Body of pancreas (tissue), 4 donors: ENCODE data around the gene GARNL3.

Experiments
- POLR2A ChIP-seq, 3 donors: fragments of 450-650 bp; IDR thresholded peaks; one replicate each; pipeline ENCODE4 v1.6.1; 2016; ENCODE audit warnings: antibody characterized with exemption in 3 of 3, mild to moderate bottlenecking in 2 of 3
- TF ChIP-seq, protein P1 (sequence below), 7 experiments: fragments of 450-650 bp in 4 of 7; fragments of 200-600 bp in 3 of 7; sonication (generic) in 3 of 7; IDR thresholded peaks; one replicate each; pipeline ENCODE4 v1.5.1; 2016 to 2019; ENCODE audit warnings: antibody characterized with exemption in 7 of 7

DNA sequence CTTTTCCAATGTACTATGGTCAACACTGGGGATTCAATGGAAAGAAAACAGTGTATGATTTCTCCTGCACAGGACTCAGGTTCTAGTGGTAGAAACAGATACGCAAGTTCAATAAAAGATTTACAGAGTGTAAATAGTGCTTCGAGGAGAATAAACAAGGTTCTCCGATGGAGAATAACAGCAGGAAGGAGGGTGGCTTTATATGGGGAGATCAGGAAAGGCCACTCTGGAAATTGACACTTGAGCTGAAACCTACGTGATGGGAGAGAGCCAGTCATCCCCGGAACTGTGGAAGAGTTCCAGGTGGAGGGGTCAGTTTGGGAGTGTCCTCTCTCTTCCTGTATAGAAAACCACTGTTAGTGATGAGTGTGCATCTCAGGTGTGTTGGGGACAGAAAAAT is 65.9 kb downstream of the GARNL3 start:
- TF ChIP-seq, protein P1, sequence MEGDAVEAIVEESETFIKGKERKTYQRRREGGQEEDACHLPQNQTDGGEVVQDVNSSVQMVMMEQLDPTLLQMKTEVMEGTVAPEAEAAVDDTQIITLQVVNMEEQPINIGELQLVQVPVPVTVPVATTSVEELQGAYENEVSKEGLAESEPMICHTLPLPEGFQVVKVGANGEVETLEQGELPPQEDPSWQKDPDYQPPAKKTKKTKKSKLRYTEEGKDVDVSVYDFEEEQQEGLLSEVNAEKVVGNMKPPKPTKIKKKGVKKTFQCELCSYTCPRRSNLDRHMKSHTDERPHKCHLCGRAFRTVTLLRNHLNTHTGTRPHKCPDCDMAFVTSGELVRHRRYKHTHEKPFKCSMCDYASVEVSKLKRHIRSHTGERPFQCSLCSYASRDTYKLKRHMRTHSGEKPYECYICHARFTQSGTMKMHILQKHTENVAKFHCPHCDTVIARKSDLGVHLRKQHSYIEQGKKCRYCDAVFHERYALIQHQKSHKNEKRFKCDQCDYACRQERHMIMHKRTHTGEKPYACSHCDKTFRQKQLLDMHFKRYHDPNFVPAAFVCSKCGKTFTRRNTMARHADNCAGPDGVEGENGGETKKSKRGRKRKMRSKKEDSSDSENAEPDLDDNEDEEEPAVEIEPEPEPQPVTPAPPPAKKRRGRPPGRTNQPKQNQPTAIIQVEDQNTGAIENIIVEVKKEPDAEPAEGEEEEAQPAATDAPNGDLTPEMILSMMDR (IDR thresholded peaks at IDR 0.05), result no peak
- TF ChIP-seq POLR2A (IDR thresholded peaks at IDR 0.05), result no peak
